Nephron progenitor cell (in vitro differentiated cells): ENCODE data around the gene SLIT1.

Experiments
- DNase-seq: peaks from one replicate; pipeline ENCODE4 v3.0.0; 2021
- H3K27ac Mint-ChIP-seq: 2 replicates; pipeline ENCODE4 v1.8.0; 2021; ENCODE audit warnings: mild to moderate bottlenecking, moderate library complexity, mixed read lengths
- H3K27me3 Mint-ChIP-seq: 2 replicates; pipeline ENCODE4 v1.8.0; 2021; ENCODE audit warnings: mild to moderate bottlenecking, low read depth, mixed read lengths; ENCODE audit not compliant: poor library complexity
- H3K36me3 Mint-ChIP-seq: 2 replicates; pipeline ENCODE4 v1.8.0; 2021; ENCODE audit warnings: low read depth, mixed read lengths
- H3K4me1 Mint-ChIP-seq: 2 replicates; pipeline ENCODE4 v1.8.0; 2021; ENCODE audit warnings: mixed read lengths
- H3K4me3 Mint-ChIP-seq: 2 replicates; pipeline ENCODE4 v1.8.0; 2021; ENCODE audit warnings: mild to moderate bottlenecking, moderate library complexity, mixed read lengths
- H3K9me3 Mint-ChIP-seq: 2 replicates; pipeline ENCODE4 v1.8.0; 2021; ENCODE audit warnings: mild to moderate bottlenecking, moderate library complexity, mixed read lengths
- TF ChIP-seq, protein P1 (sequence below): fragments of 200-600 bp; sonication (generic); IDR thresholded peaks from 2 replicates; pipeline ENCODE4 v1.5.0; 2021; ENCODE audit warnings: antibody characterized with exemption

The SLIT1 gene

DNA sequence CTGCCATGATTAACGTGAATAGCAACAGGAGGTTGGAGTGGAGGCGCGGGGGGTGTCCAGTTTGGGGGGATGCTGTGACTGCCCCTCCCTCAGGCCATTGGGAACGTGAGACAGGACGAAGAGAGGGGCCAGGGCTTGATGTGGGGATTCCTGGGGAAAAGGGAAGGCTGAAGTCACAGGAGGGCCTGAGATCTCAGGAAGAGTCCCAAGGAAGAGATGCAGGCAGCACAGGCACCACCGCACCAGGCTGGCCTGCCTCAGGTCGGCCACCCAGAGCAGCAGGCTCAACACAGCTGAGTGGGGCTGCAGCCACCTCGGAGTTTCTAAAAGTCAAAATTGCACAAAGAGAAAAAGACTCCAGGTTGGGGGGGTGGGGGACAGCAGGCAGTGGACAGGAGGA is 86.7 kb downstream of the SLIT1 start:
- TF ChIP-seq, protein P1, sequence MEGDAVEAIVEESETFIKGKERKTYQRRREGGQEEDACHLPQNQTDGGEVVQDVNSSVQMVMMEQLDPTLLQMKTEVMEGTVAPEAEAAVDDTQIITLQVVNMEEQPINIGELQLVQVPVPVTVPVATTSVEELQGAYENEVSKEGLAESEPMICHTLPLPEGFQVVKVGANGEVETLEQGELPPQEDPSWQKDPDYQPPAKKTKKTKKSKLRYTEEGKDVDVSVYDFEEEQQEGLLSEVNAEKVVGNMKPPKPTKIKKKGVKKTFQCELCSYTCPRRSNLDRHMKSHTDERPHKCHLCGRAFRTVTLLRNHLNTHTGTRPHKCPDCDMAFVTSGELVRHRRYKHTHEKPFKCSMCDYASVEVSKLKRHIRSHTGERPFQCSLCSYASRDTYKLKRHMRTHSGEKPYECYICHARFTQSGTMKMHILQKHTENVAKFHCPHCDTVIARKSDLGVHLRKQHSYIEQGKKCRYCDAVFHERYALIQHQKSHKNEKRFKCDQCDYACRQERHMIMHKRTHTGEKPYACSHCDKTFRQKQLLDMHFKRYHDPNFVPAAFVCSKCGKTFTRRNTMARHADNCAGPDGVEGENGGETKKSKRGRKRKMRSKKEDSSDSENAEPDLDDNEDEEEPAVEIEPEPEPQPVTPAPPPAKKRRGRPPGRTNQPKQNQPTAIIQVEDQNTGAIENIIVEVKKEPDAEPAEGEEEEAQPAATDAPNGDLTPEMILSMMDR, result no peak
- peaks cover 15% of the 10 kb centered on the region for H3K27me3 Mint-ChIP-seq
- H3K9me3 Mint-ChIP-seq, result no peaks in the 10 kb centered on the region
- H3K27ac Mint-ChIP-seq, result peak overlapping the region; percentile 22
- H3K4me1 Mint-ChIP-seq, result peaks cover 96% of the 10 kb centered on the region
- peak overlapping the region; percentile 23 for H3K4me3 Mint-ChIP-seq
- no peak for DNase-seq
- no peaks in the 10 kb centered on the region for H3K36me3 Mint-ChIP-seq

DNA sequence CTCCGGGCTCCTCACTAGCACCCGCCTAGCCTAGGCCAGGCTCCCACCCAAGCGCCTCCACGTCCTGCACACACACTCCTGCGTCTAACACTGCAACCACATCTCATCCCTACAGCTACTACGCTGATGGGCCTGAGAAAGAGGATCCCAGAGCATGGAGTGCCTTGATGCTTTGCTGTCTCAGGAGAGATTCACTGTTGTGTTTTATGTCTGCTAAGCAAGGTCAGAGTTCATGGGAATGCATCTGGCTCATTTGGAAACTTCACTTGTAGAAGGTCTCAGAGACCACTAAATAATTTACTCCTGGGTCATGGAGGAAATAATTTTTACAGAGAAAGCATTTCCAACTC is 88.7 kb downstream of the SLIT1 start:
- peaks cover 18% of the 10 kb centered on the region for H3K27me3 Mint-ChIP-seq
- no peaks in the 10 kb centered on the region for H3K36me3 Mint-ChIP-seq
- TF ChIP-seq, protein P1, result no peak
- peak overlapping the region; percentile 76 for H3K4me3 Mint-ChIP-seq
- peaks cover 76% of the 10 kb centered on the region for H3K4me1 Mint-ChIP-seq
- H3K27ac Mint-ChIP-seq, result peak overlapping the region; percentile 100
- no peaks in the 10 kb centered on the region for H3K9me3 Mint-ChIP-seq
- DNase-seq, result peak; percentile 39

DNA sequence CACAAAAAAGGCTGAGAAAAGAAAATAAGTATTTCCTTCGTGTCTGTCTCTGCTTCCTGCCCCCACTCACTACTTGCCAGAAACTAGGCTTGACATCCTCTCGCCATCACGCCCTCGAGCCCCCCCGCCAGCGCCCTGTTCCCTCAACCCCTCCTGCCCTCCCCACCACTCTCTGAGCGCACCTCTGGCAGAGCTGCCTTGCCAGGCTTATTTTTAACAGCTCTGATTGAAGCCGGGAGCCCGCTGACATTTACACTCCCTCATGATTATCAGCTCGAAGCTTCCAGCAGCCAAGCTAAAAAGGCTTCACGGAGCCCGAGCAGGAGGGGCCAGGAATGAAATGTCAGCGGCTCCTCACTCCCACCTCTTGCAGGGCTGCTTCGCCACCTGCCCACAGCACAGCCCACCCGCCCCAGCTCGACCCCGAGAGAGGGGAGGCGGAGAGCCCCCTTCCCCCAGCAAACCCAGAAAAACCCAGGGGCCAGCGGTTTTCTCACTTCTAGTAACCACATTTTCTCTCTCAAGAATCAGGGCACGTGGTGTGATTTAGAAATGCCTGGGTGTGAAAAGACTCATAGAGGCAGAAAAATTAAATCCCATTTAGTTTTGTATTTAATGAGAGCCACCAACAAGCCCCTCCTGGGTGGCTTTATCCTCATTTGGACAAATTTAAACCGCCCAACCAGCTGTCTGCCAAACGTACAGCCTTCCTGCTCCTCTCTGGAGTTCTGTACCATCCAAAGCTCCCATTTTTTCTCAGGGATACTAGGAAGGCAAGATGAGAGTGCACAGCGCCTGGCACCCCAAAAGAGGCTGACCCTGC is 89.3 kb downstream of the SLIT1 start:
- H3K36me3 Mint-ChIP-seq, result no peaks in the 10 kb centered on the region
- H3K4me3 Mint-ChIP-seq, result peak overlapping the region; percentile 76
- peak overlapping the region; percentile 100 for H3K27ac Mint-ChIP-seq

DNA sequence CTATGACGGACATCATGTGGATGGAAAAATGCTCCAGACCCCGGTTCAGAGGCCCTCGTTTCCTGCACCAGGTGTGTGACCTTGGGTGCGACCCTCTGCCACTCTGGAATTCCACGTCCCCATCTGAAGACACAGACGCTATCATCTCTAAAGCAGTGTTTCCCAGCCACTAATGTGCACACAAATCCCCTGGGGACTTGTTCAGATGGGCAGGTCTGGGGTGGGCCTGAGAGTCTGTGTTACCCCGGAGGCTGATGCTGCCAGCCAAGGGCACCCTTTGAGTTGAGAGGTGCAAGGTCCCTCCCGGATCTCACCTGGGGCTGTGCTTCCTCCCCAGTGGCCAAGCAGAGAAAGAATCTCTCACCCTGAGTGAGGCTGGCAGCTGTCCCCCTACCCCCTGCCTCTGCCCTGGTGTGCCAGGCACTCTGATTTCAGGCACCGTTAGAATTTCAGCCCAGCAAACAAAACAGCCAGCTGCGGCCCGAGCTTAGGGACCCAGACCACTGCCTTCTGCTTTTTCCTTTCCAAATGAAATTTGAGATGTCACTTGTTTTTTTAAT is 90.0 kb downstream of the SLIT1 start:
- Mint-ChIP-seq H3K27ac (peak overlapping the region; percentile 100), H3K9me3 (no peaks in the 10 kb centered on the region), H3K27me3 (peaks cover 26% of the 10 kb centered on the region), H3K4me3 (peak overlapping the region; percentile 63), H3K4me1 (peaks cover 76% of the 10 kb centered on the region), H3K36me3 (no peaks in the 10 kb centered on the region)
- DNase-seq, result no peak
- TF ChIP-seq, protein P1, result no peak

More for the DNA sequence above, 89.3 kb downstream of the SLIT1 start:
- TF ChIP-seq, protein P1, result no peak
- Mint-ChIP-seq H3K9me3 (no peaks in the 10 kb centered on the region), H3K27me3 (peaks cover 23% of the 10 kb centered on the region), H3K4me1 (peaks cover 76% of the 10 kb centered on the region)
- peak; percentile 50 for DNase-seq

DNA sequence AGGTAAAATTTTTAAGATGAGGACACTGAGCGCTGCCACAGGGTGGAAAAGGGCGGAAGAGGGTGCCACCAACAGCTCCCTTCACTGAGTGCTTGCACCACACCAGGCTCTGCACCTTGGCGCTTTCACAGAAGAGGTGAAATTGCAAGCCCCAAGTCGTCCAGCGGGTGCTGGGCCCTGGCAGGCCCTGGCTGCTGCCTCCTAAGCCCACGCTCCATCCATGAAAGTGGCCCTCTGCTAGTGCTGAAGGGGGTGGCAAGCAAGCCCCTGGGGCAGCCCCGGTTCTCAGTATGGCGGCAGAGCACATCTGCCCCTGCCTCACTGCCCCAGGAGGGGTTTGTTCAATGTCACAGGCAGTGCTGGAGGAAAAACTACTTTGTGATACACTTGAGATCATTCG is 95.1 kb downstream of the SLIT1 start:
- Mint-ChIP-seq H3K36me3 (no peaks in the 10 kb centered on the region), H3K4me3 (no peak overlapping the region), H3K9me3 (no peaks in the 10 kb centered on the region), H3K27me3 (peaks cover 44% of the 10 kb centered on the region), H3K4me1 (peaks cover 56% of the 10 kb centered on the region), H3K27ac (no peak overlapping the region)
- DNase-seq, result no peak
- TF ChIP-seq, protein P1, result no peak

DNA sequence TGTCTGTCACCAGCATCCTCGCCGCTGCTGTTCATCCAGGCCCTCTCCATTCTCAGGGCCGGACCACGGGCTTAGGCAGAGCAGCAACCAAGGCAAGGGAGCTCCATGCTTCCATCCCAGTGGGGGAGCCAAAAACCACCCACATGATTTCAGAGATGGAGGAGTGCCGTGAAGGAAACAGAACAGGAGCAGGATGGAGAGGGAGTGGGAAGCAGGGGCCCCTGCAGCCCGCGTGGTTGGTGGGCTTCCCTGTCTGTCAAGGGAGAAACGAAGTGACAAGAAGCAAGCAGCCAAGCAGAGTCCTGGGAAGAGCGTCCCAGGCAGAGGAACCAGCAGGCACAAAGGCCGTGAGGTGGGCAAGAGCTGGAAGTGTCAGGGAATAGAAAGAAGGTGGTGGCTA is 95.7 kb downstream of the SLIT1 start:
- H3K4me1 Mint-ChIP-seq, result peaks cover 50% of the 10 kb centered on the region
- no peaks in the 10 kb centered on the region for H3K9me3 Mint-ChIP-seq
- no peaks in the 10 kb centered on the region for H3K36me3 Mint-ChIP-seq
- peak overlapping the region; percentile 90 for H3K27ac Mint-ChIP-seq
- peak overlapping the region; percentile 26 for H3K4me3 Mint-ChIP-seq
- TF ChIP-seq, protein P1, result no peak
- peak; percentile 41 for DNase-seq
- H3K27me3 Mint-ChIP-seq, result peaks cover 44% of the 10 kb centered on the region
